ENCODE data around the gene AIMP1.

The AIMP1 gene

DNA sequence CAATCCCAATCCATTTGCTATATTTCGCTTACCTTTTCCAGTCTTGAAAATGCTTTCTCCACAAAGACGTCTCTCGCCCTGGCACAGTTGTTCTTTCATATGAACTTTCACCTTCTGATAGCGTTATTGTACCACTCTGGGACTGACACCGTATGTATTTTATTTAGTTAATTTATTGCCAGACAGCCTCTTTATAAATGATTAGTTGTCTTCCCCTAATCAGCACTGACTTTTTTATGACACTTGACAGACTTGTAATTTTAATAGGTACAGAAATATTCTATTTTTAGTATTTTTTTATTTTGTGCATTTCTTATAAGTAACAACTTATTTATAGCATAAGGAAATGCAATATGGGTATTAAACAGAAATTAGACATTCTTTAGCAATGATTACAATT is 52.3 kb downstream of the AIMP1 start, which contains the start of gene GIMD1:
TSS of gene GIMD1 (minus strand) at position 101 of the 400 bp plus-strand sequence. CDS start 1,343 bp downstream, outside the sequence.
- Mint-ChIP-seq H3K9me3 (no peaks in the 10 kb centered on the region), H3K4me1 (peaks cover 10% of the 10 kb centered on the region), H3K27ac (peak within 1 kb of the TSS in 2 of 3 experiments; percentile 24 to 80), H3K27me3 (ENCODE audit: low read depth) (no peaks in the 10 kb centered on the region), H3K36me3 (ENCODE audit: low read depth) (no peaks in the 10 kb centered on the region), H3K4me3 (peak within 1 kb of the TSS in 1 of 3 experiments; percentile 0)
- TF ChIP-seq, protein P1, sequence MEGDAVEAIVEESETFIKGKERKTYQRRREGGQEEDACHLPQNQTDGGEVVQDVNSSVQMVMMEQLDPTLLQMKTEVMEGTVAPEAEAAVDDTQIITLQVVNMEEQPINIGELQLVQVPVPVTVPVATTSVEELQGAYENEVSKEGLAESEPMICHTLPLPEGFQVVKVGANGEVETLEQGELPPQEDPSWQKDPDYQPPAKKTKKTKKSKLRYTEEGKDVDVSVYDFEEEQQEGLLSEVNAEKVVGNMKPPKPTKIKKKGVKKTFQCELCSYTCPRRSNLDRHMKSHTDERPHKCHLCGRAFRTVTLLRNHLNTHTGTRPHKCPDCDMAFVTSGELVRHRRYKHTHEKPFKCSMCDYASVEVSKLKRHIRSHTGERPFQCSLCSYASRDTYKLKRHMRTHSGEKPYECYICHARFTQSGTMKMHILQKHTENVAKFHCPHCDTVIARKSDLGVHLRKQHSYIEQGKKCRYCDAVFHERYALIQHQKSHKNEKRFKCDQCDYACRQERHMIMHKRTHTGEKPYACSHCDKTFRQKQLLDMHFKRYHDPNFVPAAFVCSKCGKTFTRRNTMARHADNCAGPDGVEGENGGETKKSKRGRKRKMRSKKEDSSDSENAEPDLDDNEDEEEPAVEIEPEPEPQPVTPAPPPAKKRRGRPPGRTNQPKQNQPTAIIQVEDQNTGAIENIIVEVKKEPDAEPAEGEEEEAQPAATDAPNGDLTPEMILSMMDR (IDR thresholded peaks at IDR 0.05; ENCODE audit: unreplicated experiment in 3 of 3) = no peak

DNA sequence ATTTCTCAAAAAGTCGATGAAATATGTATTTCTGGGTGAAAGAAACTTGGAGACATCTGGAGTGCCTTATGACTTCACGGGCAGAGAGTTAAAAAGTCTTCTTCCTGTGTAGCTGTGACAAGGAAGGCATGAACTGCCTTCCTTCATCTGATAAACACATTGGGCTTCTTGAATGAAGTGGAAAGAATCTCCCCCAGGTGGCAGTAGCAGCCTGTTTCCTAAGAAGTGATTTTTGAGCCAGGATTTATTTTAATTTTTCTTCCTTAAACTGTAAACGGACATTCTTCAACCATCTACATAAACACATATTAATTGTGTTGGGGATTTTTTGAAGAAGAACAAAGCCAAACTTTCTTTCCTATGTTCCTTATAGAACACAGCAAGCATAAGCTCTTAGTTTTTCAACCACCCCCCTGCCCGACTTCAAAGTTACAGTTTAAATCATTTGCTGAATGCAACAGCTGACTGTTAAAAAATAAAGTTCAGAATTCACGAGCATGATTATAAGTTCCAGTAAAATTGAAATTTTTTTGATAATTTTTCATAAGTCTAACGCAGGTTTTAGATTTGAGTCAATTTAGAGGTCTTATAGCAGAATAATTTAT is 53.2 kb downstream of the AIMP1 start:
- TF ChIP-seq, protein P1 (IDR thresholded peaks at IDR 0.05; ENCODE audit: unreplicated experiment in 3 of 3) = peak; percentile 75 to 76 (median 76)
- Mint-ChIP-seq H3K36me3 (ENCODE audit: low read depth) (no peaks in the 10 kb centered on the region), H3K9me3 (no peaks in the 10 kb centered on the region), H3K4me1 (peaks cover 10% of the 10 kb centered on the region), H3K4me3 (peak overlapping the region in 1 of 3 experiments; percentile 0), H3K27ac (peak overlapping the region in 2 of 3 experiments; percentile 24 to 80), H3K27me3 (ENCODE audit: low read depth) (no peaks in the 10 kb centered on the region)

DNA sequence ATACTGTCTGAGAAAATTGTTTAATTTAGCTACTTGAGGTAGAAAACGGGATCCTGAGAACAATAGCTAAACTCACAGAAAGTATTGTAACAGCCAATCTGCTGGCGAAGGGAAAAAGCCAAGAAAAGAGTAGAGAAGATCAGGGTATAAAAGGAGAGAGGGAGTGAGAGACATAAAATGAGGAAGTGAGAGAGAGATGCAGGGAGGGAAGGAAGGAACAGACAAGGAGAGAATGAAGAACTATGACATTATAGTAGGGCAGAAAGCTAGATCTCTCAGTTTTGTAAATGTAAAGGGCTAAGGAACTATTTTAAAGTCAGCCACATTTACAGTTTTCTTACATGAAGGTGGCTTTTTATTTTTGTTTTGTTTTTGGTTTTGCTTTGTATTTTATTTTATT is 53.9 kb downstream of the AIMP1 start:
- no peaks in the 10 kb centered on the region for H3K36me3 Mint-ChIP-seq (ENCODE audit: low read depth)
- H3K27me3 Mint-ChIP-seq (ENCODE audit: low read depth) = no peaks in the 10 kb centered on the region
- TF ChIP-seq, protein P1 (IDR thresholded peaks at IDR 0.05; ENCODE audit: unreplicated experiment in 3 of 3) = no peak
- no peak overlapping the region for H3K4me3 Mint-ChIP-seq
- H3K4me1 Mint-ChIP-seq = peaks cover 10% of the 10 kb centered on the region
- peak overlapping the region; percentile 19 to 26 (median 24) for H3K27ac Mint-ChIP-seq
- no peaks in the 10 kb centered on the region for H3K9me3 Mint-ChIP-seq

DNA sequence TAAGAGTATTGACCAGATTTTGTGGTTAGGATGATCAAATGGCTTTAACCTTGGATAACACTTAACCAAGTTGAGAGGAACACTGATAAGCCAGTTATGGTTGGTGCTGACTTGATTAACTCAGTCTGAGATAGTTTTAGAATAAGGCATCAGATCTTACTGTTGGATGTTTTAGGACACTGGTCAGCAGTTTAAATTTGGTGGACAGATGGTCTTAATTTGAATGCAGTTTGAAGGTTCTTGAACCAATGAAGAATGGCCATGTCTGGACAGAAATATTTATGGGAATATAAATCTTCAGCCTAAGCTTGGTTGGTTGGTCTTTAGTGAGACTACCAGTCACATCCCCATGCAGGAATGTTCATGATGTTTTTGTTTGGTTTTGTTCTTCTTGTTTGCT is 54.8 kb downstream of the AIMP1 start:
- Mint-ChIP-seq H3K4me3 (no peak overlapping the region), H3K4me1 (peaks cover 10% of the 10 kb centered on the region), H3K27ac (no peak overlapping the region), H3K27me3 (ENCODE audit: low read depth) (no peaks in the 10 kb centered on the region), H3K36me3 (ENCODE audit: low read depth) (no peaks in the 10 kb centered on the region), H3K9me3 (no peaks in the 10 kb centered on the region)
- TF ChIP-seq, protein P1 (IDR thresholded peaks at IDR 0.05; ENCODE audit: unreplicated experiment in 3 of 3) = no peak

DNA sequence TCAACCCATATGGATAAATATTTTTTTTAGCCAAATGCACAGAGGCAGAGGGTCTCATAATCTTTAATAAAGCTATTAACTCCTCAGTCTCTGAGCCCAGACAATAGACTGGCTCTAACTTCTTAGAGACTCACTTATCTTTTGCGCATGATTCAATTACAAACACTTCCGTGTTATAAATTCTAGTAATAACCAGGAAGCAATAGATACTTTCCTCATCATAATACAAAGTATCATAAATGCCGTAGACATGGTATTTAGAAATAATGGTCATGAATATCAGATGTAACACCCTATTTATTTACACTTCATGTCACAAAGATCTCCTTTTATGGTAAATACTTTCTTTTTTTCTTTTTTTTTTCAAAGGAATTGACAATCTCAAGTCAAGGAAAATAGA is 56.7 kb downstream of the AIMP1 start:
- no peaks in the 10 kb centered on the region for H3K27me3 Mint-ChIP-seq (ENCODE audit: low read depth)
- no peak overlapping the region for H3K27ac Mint-ChIP-seq
- TF ChIP-seq, protein P1 (IDR thresholded peaks at IDR 0.05; ENCODE audit: unreplicated experiment in 3 of 3) = no peak

DNA sequence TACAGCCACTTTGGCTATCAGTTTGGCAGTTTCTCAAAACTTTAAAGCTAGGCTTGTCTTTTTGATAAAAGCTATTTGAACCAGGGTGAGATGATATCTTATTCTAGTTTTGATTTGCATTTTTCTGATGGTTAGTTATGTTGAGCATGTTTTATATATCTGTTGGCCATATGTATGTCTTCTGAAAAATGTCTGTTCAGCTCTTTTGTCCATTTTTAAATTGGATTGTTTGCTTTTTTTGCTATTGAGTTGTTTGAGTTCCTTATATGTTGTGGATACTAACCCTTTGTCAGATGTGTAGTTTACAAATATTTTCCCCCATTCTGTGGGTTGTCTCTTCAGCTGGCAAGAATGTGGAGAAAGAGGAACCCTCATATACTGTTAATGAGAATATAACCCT is 63.8 kb downstream of the AIMP1 start:
- Mint-ChIP-seq H3K27ac (no peak overlapping the region), H3K36me3 (ENCODE audit: low read depth) (no peaks in the 10 kb centered on the region), H3K27me3 (ENCODE audit: low read depth) (no peaks in the 10 kb centered on the region), H3K4me1 (no peaks in the 10 kb centered on the region), H3K9me3 (no peaks in the 10 kb centered on the region), H3K4me3 (no peak overlapping the region)
- TF ChIP-seq, protein P1 (IDR thresholded peaks at IDR 0.05; ENCODE audit: unreplicated experiment in 3 of 3) = no peak

More for the DNA sequence above, 56.7 kb downstream of the AIMP1 start:
- Mint-ChIP-seq H3K36me3 (ENCODE audit: low read depth) (no peaks in the 10 kb centered on the region), H3K4me1 (peaks cover 10% of the 10 kb centered on the region), H3K9me3 (no peaks in the 10 kb centered on the region), H3K4me3 (no peak overlapping the region)

Data from nephron (organoid).